OCI-LY7 (cell line): Measurements from ENCODE around the gene RNU1-2.
"Not testable (repeated sequence)": the region's sequence is repeated elsewhere in the genome, so short reads cannot be mapped to it uniquely, and the experiment has no call there.

Source experiments
- CTCF ChIP-seq: fragments of 200-600 bp; sonication (generic); conservative IDR thresholded peaks from 2 replicates; pipeline ENCODE4 v1.5.1; 2014; ENCODE audit warnings: mild to moderate bottlenecking, antibody characterized with exemption, low read length, moderate library complexity, mixed read lengths
- EZH2phosphoT487 ChIP-seq: fragments of 200-600 bp; sonication (generic); IDR thresholded peaks from 2 replicates; pipeline ENCODE4 v1.6.1; 2018; ENCODE audit warnings: low read depth, borderline replicate concordance, mild to moderate bottlenecking, mixed run types, antibody characterized with exemption, low read length, moderate library complexity, mixed read lengths

DNA sequence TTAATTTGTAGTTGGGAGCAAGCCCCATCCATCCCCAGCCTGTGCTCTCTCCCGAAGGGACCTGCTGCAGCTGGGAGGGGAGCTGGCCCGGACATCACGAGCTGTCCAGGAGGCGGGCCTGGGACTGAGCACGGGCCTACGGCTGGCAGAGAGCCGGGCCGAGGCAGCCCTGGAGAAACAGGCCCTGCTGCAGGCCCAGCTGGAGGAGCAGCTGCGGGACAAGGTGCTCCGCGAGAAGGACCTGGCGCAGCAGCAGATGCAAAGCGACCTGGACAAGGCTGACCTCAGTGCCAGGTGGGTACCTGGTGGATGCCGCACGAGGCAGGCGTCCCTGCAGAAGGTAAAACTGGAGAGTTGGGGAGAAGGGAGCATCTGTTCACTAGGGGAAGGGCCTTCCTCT lies 40.8 kb downstream of the RNU1-2 start:
- not testable (repeated sequence) for TF ChIP-seq CTCF, EZH2phosphoT487
